ENCODE results near the gene NHLRC4.

GRCh38 chr16:609984-610383 is 43.2 kb downstream of the NHLRC4 start:
- TF ChIP-seq YY1 (IDR thresholded peaks at IDR 0.05; ENCODE audit: insufficient read depth, insufficient read length) (no peak), ZNF274 (IDR thresholded peaks at IDR 0.05; ENCODE audit: low read depth, low read length) (no peak), SUZ12 (IDR thresholded peaks at IDR 0.05; ENCODE audit: extremely low read depth, insufficient read depth, insufficient read length) (no peak)
